Lung microvascular endothelial cell (primary cell): ENCODE data around the gene SPTLC1. TPM values are rescaled to one million over a fixed set of nuclear protein-coding genes. Genes with fewer than 3 reads are reported as not detected.
"Not testable (repeated sequence)": the region's sequence is repeated elsewhere in the genome, so short reads cannot be mapped to it uniquely, and the experiment has no call there.

ENCODE experiments used
- DNase-seq, 2 donors: peaks; one replicate each; pipeline versions ENCODE4 v3.0.0 to v3.0.0-alpha.2; 2010; ENCODE audit warnings: low read depth in 2 of 2
- total RNA-seq: library from RNA; depleted of rRNA; stranded (reverse); fragments of >200 nt; gene quantifications from 2 replicates; pipeline ENCODE4 v1.2.1, GENCODE V29; 2014

Gene SPTLC1
- total RNA-seq, 1 donor from 2014 or later: 105 TPM

DNA sequence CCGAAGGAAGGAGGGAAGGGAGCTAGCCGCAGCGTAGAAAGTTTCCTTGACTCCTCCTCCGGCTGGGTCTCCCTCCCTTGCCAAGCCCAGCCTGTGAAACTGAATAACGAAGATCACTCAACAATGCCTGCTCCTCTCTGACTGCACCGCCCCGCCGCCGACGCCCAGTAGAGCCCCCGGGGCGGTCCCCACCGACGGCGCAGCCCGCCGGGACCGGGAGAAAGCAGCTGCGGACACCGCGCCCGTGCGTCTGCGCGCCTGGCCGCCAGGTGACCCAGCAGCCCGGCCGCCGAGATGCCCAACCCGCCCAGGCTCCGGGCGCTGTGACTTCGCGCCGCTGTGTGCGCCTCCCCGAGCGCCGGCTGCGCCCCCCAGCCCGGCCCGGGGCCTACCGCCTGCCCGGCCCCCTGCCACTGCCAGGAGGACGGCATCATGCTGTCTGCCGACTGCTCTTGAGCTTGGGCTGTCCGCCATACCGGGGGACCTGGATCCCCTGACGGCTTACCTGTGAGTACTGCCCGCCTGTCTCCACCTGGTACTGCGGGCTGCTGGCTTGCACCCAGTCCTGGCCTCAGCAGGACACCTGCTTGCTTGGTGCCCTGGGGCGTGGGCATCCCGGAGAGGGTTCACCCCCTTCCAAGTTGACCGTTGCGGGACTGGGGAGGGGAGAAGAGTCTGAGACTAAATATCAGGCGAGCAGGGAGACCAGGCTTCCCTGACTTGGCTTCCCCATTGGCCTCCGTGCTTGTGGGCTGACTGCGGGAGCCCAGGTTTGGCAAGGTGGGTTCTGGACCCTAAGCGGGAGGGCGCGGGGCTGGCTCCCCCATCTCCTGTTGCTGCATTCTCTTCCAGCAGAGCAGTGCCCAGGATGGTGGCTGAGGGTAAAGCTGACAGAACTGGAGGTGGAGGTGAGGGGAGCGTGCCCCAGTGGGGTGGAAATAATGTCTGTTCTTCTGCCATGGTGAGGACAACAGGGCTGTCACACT, 26.2 kb upstream of the SPTLC1 start:
- peak; percentile 31 to 45 for DNase-seq

DNA sequence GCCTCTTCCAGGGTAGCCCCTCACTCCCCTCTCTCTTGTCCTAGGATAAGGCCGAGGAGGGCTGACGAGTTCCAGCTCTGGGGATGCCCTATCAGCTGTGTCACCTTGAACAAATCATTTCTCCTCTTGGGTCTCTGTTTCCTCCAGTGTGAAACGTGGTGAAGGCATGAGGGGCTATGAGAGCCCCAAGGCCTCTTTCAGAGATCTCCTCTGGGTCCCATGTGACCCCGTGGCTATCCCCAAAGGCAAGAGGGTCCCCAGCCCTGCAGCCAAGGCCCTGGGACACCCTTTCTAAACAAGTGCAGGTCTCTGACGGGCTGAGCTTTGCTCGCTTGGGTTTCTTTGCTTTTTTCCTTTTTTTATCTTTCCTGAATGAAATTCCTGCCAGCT, 25.5 kb upstream of the SPTLC1 start:
- DNase-seq: no peak

DNA sequence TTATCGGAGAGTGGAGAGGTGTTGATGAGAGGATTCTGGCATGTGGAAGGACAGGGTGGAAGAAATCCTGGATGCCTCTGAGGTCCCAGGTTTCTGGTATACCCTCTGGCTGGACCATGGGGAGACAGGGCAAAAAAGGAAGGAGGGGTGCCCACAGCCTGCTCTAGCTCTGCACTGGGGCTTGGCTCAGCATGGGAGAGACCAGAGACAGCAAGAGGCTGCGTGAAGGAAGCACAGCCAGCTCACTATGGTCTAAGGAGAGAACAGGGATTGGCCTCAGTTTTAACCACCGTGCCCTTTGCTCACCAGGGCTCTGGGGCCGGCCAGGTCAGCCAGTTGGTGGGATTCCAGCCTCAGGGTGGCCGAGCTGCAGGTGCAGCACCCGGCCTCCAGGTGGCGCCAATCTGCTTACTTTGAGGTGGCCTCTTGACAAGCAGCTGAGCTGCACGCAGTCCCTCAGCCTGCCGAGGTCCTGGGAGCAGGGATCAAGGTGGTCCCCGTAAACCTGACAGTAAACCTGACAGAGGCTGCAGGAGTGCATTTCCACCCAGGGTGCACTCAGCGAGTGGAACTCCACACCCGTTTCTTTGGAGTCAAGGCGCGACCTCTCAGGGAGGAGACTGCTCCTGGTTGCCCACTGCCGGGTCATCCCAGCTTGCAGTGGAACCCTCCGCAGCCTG, 25.0 kb upstream of the SPTLC1 start:
- DNase-seq: peak; percentile 76 to 80

DNA sequence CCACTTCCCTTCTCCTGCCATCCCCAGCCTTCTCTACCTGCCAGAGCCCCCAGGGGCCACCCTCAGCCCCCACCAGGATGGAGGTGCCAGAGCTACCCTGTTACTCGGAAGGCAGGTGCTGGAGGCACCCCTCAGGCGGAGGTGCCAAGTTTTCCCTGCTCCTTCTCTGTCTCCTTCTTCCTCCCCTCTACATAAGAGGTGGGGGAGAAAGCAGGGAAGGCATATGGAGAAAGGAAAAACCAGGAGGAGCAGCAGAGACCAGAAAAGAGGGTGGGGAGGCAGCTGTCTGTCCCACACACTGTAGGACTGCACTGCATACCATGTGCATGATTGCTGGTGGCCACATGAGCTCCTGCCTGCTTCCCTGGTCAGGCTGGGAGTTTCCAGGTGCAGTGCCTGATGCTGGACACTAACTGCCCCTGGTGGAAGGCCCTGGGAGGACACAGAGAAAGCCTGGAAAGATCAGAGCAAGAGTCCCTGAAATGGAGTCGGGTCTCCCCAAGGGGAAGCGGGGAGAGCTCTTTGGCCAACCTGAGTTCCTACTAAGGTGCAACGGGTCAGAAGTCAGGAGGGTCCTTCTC, 23.8 kb upstream of the SPTLC1 start:
- peak; percentile 41 to 44 for DNase-seq

DNA sequence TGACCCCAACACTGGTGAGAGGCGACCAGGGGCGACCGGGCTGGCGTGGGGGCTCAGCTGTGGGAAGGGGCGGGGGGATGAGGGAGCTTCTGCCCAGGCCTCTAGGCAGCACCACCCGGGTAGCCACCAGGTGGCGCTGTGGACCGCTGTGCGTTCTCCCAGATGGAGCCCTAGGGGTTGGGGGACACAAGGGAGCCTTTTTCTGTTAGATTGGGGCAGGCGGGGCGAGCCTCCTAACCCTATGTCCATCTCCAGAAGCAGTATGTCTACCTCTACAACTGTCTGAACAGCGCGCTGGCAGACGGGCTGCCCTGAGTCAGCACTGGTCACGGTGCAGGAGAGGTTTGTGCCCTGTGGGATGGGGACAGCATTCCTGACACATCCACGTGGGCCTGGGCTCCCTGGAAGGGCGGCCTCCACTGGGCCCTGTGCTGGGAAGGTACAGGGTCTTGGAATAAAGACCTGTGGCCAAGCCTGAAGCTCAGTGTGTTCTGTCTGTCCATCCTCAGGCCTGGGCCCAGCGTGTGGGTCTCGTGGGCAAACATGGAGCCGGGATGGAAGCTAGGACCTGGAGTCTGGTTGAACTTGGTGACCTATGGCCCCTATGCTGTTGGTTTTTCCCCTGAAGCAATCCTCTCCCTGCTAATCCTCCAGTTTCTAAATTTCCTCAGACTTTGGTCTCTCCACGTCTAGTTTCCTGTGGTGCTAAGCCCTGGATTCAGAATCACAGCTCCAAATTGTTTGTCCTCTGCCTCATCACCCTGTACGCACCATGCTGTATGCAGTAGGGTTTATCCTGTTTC, 23.1 kb upstream of the SPTLC1 start:
- DNase-seq: peak; percentile 65 to 71

DNA sequence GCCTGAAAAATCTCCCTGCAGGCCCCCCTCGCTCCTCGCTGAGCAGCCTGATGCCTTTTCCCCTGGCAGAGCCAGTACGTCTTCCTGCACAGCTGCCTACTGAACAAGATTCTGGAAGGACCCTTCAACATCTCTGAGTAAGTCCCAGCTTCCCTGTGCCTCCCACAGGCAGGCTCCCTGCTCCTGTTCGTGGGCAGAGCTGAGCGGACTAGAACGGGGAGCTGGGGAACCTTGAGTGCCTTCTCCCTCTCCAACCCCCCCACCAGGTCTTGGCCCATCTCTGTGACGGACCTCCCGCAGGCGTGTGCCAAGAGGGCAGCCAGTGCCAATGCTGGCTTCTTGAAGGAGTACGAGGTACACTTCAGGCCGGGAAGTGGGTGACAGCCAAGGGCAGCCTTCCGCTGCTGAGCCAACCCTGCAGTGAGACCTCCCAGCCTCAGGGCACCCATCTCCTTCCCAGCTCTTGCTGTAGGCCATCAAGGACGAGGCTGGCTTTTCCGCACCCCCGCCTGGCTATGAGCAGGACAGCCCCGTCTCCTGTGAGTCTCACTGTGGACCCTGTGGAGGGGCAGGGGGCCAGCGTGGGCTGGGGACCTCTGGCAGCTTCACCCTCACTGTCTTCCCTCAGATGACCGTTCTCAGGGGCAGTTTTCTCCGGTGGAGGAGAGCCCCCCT, 21.1 kb upstream of the SPTLC1 start:
- DNase-seq: no peak

DNA sequence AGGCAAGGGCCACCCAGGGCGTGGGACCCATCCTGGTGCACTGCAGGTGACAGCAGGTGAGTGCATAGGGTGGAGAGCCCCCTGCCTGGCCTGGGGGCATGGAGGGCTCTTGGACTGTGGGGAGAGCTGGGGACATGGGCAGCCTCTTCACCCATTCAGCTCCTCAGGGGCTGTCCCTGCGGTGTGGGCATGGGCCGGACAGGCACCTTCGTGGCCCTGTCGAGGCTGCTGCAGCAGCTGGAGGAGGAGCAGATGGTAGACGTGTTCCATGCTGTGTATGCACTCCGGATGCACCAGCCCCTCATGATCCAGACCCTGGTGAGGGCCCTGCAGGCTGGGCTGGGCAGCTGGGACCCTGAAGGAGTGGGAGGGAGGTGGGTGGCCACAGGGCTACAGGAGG, 20.4 kb upstream of the SPTLC1 start:
- DNase-seq: no peak

DNA sequence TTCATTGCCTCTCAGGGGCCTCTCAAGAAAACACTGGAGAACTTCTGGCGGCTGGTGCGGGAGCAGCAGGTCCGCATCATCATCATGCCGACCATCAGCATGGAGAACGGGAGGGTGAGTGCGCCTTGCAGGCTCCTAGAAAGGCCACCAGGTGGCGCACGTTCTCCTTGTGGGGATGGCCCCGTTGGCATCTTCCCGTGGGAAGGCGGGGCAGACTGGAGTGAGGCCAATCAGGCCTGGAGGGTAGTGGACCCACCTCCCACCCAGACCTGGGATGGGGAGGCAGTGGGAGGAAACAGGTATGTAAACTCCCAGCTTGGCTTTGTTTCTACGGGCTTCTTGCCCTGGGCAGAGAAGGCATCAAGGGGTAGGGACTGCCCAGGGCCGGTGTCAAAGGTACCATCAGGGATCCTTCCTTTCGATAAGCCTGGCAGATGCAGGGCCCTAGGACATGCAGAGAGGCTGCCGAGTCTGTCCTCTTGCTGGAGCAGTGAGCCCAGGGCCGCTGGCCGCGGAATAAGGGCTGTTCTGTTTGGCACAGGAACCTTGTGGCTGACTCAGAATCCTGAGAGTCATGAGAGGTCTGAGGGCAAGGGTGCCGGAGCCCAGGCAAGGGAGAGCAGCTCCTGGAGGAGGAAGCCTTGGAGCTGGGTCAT, 18.9 kb upstream of the SPTLC1 start:
- DNase-seq: peak; percentile 70 to 82

DNA sequence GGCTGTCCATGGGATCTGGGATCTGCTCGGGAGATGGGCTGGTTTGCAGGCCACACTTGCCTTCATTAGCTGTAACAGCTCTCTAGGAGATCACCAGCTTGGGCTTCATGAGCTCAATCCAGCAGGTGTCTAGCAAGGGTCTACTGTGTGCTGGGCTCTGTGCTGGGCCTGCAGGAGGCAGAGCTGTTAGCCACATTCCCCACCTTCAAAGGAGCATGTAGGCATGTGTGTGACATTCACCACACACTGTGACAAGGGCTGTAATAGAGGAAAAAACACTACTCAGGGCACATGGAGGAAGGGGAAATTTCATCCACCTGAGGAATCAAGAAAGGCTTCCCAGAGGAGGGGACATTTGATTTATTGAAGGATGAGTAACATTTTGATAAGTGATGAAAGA, 17.7 kb upstream of the SPTLC1 start:
- DNase-seq: not testable (repeated sequence)

DNA sequence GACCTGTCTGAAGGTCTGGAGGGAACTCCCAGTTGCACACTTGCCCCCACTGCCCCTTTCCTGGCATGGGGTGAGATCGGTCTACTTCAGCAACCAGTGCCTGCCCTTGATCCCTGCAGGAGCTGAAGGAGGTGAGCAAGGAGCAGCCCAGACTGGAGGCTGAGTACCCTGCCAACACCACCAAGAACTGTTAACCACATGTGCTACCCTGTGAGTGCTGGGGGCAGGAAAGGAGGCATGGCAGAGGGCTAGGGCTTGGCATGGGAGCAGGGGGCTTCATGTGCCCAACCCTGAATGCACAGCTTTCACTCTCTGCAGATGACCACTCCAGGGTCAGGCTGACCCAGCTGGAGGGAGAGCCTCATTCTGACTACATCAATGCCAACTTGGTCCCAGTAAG, 17.3 kb upstream of the SPTLC1 start:
- no peak for DNase-seq

DNA sequence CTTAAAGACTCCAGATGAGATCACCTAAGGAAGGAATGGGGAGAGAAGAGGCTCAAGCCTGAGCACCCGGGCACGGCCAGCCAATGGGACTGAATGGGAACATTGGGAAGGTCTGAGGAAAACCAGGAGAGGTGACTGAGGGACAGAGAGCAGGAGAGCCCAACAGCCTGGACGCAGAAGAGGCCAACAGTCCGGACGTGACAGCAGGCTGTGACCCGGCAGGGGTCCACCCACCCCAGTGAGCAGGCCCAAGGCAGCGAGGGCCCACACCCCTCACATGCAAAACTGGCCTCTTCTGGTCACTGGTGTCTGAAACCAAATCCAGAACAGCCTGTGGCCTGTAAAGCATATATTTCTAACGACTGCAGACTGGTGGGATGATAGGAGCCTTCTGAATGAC, 7.6 kb upstream of the SPTLC1 start:
- DNase-seq: no peak

DNA sequence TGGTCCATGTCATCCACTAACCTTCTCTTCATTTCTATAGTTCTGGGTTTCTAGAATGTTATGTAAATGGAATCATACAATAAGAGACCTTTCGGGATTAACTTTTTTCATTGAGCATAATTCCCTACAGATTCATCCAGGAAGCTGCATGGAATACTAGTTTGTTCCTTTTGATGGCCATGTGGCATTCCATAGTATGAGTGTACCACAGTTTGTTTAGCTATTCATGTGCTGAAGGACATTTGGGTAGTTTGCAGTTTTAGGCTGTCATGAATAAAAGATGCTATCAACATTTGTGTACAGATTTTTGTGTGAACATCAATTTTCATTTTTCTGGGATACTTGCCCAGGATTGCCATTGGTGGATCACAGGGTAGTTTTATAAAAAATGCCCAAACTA, 6.8 kb upstream of the SPTLC1 start:
- no peak for DNase-seq

DNA sequence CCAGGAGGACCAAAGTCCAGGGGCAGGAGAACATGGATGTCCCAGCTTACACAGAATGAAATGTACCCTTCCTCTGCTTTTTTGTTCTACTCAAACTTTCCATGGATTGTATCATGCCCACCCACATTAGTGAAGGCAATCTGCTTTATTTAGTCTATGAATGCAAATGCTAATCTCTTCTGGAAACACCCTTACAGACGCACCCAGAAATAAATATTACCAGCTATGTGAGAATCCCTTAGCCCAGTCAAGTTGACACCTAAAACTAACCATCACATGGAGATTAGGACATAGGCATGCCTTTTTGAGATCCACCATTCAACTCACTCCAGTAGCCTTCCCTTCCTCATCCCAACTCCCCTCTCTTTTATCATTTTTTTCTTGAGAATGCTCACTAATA, 6.1 kb upstream of the SPTLC1 start:
- no peak for DNase-seq

DNA sequence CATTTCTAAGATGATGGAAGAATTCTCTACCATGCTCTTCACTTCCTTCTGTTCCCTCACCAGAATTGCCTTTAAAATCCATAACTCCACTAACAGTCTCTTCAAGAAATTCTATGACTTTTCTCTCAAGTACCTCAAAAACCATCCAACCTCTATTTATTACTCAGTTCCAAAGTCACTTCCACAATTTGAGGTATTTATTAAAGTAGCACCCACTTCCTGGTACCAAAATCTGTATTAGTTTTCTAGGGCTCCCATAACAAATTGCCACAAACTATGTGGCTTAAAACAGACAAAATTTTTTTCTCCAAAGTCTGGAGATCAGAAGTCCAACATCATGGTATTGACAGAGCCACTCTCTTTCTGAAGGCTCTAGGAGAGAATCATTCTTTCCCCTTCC, 4.9 kb upstream of the SPTLC1 start:
- no peak for DNase-seq

DNA sequence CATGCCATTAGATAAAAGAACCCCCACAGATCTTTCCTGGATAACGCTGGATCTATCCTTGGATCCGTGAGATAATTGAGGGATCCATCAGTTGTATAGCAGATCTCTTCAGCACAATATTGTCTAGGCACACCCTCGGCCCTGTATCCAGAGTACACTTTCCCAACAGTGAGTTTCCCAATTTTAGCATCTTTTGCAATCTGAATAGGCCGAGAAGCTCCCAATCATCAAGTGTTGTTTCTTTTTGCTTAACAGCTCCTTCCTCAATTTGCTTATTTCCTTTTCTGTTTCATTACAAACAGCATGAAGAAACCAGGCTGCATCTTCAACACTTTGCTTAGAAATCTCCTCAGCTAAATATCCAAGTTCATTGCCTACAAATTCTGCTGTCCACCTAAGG, 4.4 kb upstream of the SPTLC1 start:
- DNase-seq: no peak

DNA sequence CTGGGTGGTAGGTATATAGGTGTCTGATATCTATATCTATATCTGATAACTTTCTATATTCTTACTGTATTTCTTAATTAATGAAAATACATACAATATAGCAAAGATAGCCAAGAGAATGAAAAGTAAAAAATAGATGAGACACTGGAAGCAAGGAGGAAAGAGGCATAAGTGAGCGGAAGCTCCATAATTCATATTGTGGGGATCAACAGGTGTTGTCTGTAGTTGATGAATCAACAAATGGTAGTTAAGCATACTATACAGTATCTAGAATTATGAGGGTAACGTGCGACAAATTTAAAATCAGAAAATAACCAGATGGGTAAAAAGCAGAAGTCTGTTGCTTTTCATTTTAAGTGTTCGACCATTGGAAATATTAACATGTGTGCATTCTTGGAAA, 7.1 kb downstream of the SPTLC1 start:
- DNase-seq: no peak

DNA sequence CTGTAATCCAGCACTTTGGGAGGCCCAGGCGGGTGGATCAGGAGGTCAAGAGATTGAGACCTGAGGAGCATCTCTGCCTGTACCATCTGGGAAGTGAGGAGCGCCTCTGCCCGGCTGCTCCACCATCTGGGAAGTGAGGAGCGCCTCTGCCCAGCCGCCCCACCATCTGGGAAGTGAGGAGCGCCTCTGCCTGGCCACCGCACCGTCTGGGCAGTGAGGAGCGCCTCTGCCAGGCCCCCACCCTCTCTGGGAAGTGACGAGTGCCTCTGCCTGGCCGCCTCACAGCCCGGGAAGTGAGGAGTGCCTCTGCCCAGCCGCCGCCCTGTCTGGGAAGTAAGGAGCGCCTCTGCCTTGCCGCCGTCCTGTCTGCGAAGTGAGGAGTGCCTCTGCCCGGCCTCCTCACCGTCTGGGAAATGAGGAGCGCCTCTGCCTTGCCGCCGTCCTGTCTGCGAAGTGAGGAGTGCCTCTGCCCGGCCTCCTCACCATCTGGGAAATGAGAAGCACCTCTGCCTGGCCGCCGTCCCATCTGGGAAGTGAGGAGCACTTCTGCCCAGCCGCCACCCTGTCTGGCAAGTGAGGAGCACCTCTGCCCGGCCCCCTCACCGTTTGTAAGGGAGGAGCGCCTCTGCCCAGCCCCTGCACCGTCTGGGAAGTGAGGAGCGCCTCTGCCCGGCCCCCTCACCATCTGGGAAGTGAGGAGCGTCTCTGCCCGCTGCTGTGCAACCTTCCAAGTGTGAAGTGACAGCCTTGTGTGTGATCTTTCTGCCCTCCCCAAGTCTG, 9.6 kb downstream of the SPTLC1 start:
- not testable (repeated sequence) for DNase-seq

DNA sequence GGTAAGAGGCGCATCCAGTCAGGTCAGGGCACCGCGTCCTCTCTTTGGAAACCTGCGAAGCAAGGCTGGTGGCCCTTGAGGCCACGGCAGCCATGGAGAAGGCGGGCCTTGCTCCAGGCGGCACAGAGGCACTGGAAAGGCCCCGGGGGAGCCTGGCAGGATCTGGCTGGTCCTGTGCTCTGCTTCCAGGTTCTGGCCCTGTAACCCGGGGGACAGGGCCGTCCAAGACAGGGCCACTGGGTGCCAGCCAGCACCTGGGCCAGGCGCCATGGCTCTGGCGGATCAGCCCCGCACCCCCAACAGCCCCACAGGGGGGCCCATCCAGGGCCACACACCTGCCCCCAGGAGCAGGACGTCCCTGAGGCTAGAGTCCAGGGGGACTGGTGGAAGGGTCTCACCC, 11.6 kb downstream of the SPTLC1 start:
- not testable (repeated sequence) for DNase-seq

DNA sequence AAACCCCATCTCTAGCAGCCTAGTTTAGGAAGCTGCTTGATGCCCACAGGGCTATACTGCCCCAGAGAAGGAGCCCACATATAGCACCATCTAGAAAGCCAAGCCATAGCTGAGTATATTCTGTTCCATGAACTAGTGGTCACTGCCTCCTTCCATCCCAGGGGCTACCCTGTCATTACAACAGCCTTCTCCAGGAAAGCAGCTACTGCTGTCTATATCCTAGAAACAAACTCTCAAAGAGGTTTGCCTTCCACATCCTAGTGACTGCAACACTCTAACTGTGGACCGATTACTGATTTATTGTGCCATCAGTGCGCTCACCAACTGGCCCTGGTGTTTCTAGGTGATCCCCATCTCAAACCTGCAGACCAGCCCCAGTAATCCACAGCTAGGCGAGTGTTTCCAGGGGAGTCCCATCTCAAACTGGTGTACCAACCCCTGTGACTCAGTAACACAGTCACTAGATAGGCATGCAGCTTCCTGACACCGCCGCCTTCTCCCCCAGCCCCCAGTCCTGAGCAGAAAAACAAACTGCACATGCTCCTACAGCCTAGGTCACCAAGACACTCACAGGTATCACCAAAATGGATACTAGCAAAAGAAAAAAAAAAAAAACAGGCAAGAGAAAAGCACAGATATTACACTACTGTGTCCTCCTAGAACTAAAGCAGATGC, 14.8 kb downstream of the SPTLC1 start:
- peak; percentile 42 to 79 for DNase-seq
